HG03460 (cell line): ENCODE data around the gene CRABP2.

Experiments used
- ATAC-seq: cut with Tn5 transposase; IDR thresholded peaks from one replicate; pipeline ENCODE4 v1.9.1; 2021; ENCODE audit not compliant: unreplicated experiment

CRABP2 gene

DNA sequence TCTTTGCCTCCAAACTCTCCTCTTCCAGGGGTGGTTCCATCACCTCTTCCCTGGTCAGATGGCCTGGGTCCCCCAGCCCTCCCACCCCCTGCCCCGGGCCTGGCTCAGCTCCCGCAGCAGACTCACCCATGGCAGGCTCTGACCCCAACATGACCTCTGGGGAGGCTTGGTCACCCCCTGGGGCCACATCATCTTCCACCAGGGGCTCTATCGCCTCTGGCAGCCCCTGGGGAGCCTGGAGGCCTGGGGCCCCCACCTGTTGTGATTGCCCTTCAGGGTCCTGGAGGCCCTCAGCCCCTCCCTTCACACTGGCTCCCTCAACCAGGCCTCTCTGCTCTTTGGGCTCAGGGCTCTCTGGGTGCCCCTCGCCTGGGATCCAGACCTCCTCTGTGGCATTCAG, 34.6 kb downstream of the CRABP2 start:
- no peak for ATAC-seq

DNA sequence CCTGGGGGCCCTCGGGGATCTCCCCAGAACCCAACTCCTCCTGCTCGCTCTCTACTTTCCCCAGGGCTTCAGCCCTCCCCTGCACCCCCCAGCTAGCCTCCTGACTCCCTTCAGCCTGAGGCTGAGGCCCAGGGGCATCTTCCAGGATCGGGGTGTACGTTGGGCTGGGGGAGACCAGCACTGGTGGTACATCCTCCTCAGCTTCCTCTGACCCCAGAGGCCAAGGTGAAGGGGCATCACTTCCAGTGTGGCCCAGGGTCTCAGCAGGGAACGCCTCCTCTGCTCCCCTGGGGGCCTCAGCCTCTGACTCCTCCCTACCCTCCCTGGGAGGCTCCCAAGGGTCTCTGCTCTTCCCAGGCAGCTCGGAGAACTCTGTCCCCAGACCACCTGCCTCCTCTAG, 35.0 kb downstream of the CRABP2 start:
- no peak for ATAC-seq

DNA sequence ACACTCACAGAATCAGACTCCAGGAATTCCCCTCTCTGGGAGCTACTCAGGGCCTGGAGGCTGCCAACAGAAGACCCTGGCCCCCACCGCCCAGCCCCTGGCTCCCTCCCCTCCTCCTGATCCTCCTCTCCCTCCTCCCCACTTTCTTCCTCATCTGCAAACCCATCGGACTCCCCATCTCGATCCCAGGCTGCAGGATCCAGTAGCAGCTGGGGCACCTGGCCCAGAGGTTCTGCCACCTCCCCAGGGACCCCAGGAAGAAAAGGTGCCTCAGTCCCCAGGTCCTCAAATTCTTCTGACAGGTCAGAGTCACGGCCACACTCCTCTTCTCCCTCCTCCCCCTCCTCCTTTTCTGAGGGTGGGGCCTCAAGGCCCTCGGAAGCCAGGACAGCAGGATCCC, 35.6 kb downstream of the CRABP2 start:
- ATAC-seq = no peak

DNA sequence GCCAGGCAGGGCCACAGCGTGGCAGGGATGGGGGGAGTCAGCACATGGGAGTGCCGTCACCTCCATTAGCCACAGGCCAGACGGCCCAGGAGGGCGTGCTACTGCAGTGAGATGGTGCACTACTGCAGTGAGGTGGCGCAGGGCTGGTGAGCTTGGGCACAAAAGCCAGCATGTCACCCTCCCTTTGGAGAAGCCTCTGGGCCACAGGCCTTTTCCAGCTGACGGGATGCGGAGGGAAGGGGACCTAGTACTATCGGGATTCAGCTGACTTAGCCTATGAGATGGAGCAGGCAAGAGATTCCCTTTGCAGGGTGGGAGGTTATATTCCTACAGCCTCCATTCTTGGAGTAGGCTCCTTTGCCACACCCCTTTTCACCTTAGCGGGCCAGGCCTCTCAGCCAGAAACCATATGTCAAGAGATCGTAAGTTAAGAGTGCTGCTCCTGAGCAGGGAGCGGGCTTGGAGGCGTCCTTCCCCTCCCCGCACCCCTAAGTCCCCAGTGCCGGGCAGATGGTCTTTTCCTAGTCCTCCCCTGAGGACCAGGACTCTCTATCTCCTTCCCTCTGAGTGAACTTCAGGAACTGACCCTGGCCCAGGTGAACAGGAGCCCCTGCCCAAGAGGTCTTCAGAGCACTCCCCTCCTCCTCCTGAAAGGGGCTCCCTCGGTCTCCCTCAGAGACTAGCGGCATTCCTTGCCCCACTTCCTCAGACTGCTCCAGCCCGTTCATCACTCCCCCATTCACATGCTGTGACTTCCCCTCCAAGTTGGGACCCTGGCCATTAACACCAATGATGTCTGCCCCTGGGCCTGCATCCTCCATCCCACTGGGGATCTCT, 36.4 kb downstream of the CRABP2 start:
- ATAC-seq = no peak

DNA sequence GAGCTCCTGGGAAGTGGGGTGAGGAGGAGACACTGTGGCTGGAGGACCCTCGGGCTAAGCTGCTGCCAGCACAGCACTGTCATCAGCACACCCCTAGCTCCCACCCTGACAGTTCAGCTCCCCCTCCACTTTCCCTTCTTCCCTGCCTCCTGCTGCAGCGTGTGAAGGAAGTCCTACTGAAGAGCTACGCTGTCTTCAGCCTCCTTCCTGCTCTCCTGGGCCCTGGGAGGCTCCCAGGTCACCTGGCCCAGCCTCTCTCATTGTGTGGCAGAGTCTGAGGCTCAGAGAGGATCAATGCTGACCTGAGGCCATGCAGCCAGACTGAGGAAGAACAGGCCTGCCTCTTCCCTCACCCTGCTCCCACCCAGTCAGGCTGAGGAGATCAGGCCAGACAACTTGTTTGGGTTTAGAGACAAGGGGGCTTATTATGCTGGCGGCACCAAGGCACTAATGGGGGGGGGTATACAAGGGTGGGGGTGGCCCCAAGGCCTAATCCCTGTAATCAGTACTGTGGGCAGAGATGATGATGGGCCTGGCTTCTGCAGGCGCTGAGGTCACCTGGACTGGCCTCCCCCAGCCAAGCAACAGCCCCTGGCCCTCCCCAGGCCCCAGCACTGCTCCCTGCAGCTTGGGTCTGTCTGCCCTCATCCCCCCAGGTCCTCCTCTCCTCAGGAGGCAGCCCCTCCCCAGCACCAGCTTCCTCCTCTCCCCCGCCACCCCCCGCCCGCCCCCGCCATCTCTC, 37.2 kb downstream of the CRABP2 start:
- no peak for ATAC-seq

DNA sequence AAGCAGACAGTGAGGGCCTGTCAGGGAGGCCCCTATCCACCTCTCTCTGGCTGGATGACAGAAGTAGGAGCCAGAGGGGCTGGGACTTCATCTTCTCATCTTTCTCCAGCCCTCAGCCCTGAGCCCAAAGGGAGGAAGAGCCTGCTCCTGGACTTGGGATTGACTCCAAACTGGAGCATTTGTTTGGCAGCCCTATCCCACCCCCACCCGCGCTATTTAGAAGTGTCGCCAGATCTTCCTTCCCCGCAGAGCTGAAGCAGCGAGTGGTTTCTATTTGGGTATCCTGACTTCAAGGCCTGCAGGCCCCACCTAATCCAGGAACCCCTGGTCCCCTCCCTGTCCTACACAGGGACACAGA, 37.8 kb downstream of the CRABP2 start:
- no peak for ATAC-seq

DNA sequence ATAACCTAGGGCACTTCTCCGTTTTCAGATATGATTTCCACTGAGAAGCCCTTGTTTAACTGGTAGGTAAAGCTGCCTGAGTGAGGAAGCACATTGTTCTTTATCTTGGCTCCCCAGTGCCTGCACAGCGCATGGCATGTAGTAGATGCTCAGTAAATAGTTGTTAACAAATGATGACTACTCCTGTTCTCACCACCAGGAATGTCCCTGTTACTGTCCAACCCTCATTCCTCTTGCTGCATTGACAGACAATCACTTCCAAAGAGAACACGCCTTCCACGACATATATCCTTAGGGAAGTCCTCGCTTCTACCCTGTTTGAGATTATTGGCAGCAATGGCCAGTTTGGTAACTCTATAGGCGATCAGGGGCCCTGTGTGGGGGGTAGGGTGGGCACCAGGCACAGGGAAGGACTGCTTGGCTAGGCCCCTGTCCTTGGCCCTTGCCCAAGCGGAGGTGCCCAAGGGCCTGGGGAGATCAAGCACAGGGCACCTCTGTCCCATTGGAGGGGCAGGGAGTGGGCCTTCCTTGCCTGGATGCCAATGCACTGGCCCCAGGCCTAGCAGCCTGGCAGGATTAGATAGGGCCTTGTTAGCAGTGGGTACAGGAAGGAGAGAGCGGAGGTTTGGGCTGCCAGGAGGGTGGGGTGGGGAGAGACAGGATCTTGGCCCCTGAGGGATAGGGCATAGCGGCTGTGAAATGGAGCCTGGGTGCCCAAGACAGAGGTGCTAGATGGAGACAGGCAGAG, 38.3 kb downstream of the CRABP2 start:
- no peak for ATAC-seq

DNA sequence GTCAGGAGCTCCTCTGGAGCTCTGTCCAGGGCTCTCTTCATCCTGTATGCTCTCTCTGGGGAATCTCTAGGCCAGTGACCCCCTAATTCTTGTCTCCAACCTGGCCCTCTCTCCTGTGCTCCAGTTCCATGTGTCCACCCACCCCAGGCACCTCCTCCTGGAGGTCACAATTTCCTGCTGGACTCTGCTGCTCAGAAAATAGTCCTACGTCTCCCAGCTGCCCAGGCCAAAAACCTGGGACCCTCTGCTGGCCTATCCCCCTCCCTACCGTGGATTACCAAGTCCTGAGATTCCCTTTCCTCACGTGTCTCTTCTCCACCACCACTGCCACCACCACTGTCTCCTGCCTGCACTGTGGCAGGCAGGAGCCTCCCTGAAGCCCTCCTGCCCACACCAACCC, 39.8 kb downstream of the CRABP2 start:
- ATAC-seq = no peak

DNA sequence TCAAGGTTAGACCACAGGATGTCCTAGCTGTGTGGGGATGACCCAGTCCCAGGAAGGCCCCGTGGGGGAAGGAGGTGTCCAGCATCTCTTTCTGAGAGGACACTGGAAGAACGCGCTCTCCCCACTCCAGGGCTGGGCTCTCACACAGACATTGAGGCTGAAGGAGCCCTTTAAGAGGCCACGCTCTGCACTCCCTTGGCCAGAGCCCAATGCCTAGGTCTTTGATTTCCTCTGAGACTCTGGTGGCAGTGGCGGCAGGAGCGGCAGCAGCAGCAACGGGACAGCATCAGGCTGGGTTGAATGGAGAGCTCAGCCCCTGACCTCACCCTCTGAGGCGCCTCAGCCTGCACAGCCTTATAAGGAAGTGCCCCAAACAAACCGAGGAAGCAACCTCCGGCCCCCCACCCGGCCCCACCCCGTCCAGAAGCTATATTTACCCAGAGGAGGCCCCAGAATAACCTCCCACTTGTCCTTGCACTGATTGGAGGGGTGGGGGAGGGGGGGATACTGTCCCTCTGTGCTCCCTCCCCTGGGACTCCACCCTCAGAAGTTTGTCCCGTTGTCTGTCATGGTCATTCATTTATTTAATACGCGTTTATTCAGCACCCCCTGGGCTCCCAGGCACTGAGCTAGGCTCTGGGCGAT, 40.5 kb downstream of the CRABP2 start:
- ATAC-seq = no peak

DNA sequence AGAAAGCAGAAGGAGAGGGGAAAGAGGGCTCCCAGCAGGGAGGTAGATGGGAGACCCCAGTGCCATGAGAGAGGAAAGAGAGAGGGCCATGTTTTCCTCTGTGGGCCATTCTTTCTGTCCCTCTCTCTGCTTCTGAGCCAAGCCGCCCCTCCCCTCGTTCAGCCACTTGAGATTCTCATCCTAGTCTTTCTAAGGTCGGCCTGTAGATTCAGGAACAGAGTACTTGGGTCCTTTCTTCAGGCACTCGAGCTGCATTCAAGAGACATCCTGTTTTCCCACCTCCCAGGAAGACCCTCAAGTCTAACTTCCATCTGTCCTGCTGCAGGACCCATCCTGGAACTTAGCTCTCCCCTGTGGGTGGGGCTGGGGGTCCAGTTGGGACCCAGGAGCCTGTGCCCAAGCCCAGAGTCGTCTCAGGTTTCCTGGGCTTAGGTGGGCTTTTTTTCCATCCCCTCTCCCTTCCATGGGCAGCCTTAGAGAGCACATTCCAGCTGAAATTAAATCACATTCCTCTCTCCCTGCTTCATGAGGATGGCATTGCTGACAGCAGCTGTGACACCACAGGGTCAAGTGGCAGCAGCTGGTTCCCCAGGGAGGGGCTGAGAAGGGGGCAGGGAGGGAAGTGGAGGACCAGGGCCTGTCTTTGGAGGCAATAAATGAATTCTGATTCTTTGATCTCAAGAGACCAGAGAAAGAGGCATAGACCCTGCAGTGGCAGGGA, 41.2 kb downstream of the CRABP2 start:
- ATAC-seq = no peak

DNA sequence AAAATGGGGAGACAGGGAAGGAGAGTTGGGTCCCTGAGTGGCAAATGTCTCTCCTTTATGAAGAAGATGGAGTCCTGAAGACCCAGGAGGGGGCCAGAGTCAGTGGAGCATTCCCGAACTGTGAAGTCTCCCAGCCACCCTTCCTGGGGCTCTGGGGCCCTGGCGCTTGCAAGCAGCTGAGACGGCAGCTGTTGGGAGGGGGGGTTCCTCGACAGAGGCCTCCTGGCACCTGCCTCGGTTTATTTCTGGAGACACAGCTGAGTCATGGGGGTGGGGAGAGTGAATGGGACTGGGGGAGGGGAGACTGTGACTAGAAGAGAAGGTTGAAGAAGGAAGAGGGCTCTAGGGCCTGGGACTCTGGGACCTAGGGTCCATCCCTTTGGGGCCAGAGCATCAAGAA, 42.2 kb downstream of the CRABP2 start:
- ATAC-seq = no peak

DNA sequence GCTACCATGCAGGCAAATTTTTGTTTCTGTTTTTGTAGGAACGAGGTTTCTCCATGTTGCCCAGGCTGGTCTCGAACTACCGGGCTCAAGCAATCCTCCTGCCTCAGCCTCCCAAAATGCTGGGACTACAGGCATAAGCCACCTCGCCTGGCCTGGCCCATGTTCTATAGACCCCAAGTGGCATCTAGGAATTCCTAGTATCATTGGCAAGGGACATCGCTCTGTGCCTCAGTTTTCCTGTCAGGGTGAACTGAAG, 42.7 kb downstream of the CRABP2 start:
- no peak for ATAC-seq

DNA sequence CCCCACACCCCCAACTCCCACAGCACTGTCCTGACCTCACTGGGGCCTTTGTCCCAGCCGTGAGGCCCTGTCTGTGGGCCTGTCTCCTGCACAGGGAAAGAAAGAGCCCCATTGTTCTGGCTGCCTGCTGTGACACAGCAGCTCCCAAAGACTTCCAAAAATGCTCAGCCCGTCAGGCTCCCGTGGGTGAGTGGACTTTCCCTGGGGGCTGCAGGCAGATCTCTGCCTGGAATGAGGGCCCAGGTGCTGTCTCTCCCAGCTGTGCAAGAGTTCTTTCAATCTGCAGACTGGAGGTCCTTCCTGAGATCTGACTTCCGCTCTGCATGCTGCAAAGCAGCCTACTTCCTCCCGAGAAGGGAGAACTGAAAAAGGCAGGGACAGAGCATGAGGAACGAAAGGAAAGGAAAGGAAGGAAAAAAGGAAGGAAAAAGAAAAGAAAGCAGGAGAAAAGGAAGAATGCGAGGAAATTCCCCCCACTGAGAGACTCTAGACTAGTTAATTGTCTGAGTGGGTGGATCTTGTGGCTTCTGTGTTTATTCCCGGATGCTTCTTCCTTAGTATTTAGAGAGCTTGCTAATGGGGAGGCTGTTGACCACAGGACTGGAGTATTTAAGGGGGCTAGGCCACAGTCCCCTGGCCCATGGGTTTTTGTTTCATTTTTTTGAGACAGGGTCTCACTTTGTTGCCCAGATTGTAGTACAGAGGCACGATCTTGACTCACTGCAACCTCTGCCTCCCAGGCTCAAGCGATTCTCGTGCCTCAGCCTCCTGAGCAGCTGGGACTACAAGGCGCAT, 43.2 kb downstream of the CRABP2 start:
- no peak for ATAC-seq

DNA sequence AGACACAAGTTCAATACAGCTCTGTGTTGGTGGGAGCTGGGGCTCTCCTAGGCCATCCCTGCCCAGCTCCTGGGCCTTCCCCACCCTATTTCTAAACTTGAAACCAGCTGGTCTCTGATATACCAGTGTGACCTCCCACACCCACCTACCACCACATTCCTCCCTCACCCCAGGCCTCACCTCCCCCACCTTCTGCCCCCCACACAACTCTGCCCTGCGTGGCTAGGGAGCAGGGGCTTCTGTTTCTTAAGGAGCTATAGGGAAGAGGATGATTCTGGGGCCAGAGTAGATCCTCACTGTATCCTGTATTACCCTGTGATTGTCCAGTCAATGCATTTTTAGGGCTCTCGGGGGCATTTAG, 44.7 kb downstream of the CRABP2 start:
- peak; percentile 11 for ATAC-seq

DNA sequence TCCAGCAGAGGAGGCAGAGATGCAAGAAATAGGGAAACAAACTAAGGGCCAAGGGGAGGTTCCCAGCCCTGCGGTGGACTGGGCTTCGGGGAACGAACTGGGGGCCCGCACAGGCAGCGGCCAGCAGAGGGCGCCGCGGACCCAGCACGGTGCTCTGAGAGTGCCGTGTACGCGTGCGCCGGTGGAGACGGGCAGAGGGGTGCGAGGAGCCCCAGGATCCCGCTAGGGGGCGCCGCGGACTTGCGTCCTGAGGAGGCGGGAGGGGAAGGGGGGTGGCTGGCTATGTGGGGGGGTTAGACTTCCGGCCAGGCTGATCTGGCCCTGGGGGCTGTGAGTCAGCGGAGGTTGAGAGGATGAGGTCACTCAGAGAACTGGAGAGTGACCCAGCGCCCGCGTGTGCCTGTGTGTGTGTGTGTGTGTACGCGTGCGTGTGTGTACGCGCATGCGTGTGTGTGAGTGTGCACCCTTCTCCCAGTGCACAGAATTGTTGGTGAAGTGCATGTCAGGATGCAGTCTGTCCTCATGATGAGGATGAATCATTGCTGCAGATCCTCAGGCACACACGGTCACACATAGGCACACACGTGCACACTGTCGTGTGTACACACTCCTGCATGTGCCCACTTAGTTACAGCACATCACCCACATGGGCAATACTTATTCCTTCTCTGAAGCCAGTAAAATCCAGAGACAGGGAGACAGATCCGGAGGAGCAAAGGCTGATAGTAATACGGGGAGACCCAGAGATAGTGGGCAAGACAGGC, 45.2 kb downstream of the CRABP2 start:
- ATAC-seq = peak; percentile 62

DNA sequence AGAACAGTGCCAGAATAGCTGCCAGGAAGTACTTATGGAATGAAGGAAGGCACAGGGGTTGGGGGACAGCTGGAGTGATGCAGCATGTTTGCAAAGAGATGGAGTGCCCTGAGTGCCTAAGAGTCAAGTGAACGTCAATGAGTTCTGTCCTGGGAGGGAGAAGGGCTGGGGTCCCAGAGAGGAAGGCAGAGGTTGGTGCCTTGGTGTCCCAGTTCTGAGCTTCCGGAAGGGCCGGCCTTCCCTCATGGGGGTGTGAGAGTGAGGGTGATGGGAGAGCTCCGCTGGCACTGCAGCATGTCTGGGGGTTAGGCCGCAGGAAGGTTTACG, 45.8 kb downstream of the CRABP2 start:
- no peak for ATAC-seq

DNA sequence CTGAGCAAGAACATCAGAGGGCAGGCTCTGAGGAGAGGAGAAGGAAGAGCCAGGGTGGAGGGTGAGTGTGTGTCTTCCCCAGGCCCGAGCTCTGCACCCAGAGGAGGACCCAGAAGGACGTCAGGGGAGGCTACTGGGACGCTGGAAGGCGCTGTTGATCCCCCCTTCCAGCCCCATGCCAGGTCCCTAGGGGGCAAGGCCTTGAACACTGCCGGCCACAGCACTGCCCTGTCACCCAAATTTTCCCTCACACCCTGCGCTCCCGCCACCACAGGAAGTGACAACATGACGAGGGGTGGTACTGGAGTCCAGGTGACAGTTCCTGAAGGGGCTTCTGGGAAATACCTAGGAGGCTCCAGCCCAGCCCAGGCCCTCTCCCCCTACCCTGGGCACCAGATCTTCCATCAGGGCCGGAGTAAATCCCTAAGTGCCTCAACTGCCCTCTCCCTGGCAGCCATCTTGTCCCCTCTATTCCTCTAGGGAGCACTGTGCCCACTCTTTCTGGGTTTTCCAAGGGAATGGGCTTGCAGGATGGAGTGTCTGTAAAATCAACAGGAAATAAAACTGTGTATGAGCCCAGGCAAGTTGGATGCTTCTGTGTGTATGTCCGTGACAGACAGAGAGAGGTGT, 46.3 kb downstream of the CRABP2 start:
- no peak for ATAC-seq

DNA sequence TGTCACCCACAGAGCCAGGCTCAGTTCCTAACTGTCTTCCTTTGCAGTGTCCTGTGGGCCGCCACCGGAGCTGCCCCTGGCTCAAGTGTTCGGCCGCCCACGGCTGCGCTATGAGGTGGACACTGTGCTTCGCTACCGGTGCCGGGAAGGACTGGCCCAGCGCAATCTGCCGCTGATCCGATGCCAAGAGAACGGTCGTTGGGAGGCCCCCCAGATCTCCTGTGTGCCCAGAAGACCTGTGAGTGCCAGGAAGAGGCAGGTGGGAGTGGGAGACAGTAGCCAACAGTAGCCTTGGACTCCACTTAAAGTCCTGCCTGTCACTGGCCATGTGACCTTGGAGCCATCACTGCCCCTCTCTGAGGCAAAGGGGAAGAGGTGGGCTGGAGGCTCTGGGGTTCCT, 46.9 kb downstream of the CRABP2 start:
- ATAC-seq = no peak

DNA sequence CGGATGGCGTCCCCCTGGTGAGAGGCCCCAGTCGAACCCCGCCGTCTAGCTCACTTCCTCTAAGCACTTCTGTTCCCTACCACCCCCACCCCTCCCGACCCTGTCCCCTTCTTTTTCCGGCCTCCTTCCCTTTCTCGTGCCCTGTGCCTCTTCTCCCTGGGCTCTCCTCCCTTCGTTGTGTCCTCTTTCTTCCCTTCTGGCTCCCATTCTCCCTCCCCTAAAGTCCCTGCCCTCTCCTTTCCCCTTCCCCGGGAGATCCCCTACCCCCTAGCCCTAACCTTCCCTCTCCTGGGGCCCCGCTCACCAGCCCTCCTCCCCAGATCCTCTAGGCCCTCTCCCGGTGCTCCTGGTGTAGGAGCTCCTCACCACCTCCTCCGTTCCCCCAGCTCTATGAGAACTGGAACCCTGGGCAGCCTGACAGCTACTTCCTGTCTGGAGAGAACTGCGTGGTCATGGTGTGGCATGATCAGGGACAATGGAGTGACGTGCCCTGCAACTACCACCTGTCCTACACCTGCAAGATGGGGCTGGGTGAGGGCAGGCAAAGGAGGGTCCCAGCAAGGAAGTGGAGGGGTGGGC, 47.6 kb downstream of the CRABP2 start:
- ATAC-seq = no peak
